ENCODE data around the gene ADAD2. TPM values are rescaled to one million over a fixed set of nuclear protein-coding genes. Genes with fewer than 3 reads are reported as not detected.
A peak's percentile ranks its signal among the peaks of the same experiment; 100 is the strongest.

The ADAD2 gene
- total and polyA plus RNA-seq, 4 donors = 0.20 to 1.3 (median 0.45) TPM

GRCh38 chr16:84229471-84229870 lies 38.5 kb downstream of the ADAD2 start:
- H3K27ac ChIP-seq (ENCODE audit: low read depth, low read length) = no peak overlapping the region
- H3K4me1 ChIP-seq (ENCODE audit: control insufficient read depth, insufficient read depth, low read length) = peaks cover 21% of the 10 kb centered on the region
- 83% methylated on average over 11 of the region's 11 CpGs for WGBS (ENCODE audit: insufficient coverage)
- DNase-seq (ENCODE audit: low read depth in 4 of 6, low spot score in 6 of 6) = no peak
- no peaks in the 10 kb centered on the region for H3K36me3 ChIP-seq (ENCODE audit: control insufficient read depth, insufficient read depth, low read length)
- no peak overlapping the region for H3K4me3 ChIP-seq (ENCODE audit: low read depth, low read length)
- H3K27me3 ChIP-seq (ENCODE audit: control insufficient read depth, insufficient read depth, low read length) = no peaks in the 10 kb centered on the region
- H3K9me3 ChIP-seq (ENCODE audit: control insufficient read depth, insufficient read depth, low read length) = no peaks in the 10 kb centered on the region

GRCh38 chr16:84232060-84232459 lies 41.1 kb downstream of the ADAD2 start:
- H3K36me3 ChIP-seq (ENCODE audit: control insufficient read depth, insufficient read depth, low read length) = no peaks in the 10 kb centered on the region
- no peaks in the 10 kb centered on the region for H3K9me3 ChIP-seq (ENCODE audit: control insufficient read depth, insufficient read depth, low read length)
- 95% methylated on average over 3 of the region's 5 CpGs for WGBS (ENCODE audit: insufficient coverage)
- H3K27ac ChIP-seq (ENCODE audit: low read depth, low read length) = no peak overlapping the region
- DNase-seq (ENCODE audit: low read depth in 4 of 6, low spot score in 6 of 6) = no peak
- H3K4me3 ChIP-seq (ENCODE audit: low read depth, low read length) = no peak overlapping the region
- no peaks in the 10 kb centered on the region for H3K27me3 ChIP-seq (ENCODE audit: control insufficient read depth, insufficient read depth, low read length)
- H3K4me1 ChIP-seq (ENCODE audit: control insufficient read depth, insufficient read depth, low read length) = peaks cover 34% of the 10 kb centered on the region

DNA sequence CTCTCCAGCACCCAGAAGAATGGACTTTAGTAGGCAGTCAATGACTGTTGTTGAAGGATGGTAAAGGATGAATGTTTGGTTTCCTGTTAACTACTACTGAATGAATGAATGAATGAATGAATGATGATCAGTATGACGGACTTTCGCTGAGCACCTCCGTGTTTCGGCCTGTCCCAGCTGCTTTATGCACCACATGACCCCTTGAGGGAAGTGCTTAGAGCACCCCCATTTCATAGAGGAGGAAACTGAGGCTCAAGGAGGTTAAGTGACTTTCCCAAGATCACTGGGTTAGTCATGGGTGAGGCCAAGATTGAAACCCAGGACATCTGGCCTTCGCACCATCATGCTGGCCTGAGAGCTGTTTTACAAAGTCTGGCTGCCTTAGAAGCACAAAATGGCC lies 42.0 kb downstream of the ADAD2 start:
- WGBS (ENCODE audit: insufficient coverage) = 95% methylated on average over 5 of the region's 5 CpGs
- H3K27ac ChIP-seq (ENCODE audit: low read depth, low read length) = no peak overlapping the region

GRCh38 chr16:84233748-84234147 lies 42.8 kb downstream of the ADAD2 start:
- DNase-seq (ENCODE audit: low read depth in 4 of 6, low spot score in 6 of 6) = no peak
- H3K9me3 ChIP-seq (ENCODE audit: control insufficient read depth, insufficient read depth, low read length) = no peaks in the 10 kb centered on the region
- no peaks in the 10 kb centered on the region for H3K36me3 ChIP-seq (ENCODE audit: control insufficient read depth, insufficient read depth, low read length)
- no peak overlapping the region for H3K4me3 ChIP-seq (ENCODE audit: low read depth, low read length)
- 91% methylated on average over 8 of the region's 9 CpGs for WGBS (ENCODE audit: insufficient coverage)
- no peak overlapping the region for H3K27ac ChIP-seq (ENCODE audit: low read depth, low read length)
- H3K27me3 ChIP-seq (ENCODE audit: control insufficient read depth, insufficient read depth, low read length) = no peaks in the 10 kb centered on the region
- H3K4me1 ChIP-seq (ENCODE audit: control insufficient read depth, insufficient read depth, low read length) = peaks cover 24% of the 10 kb centered on the region

More for the DNA sequence above, 42.0 kb downstream of the ADAD2 start:
- no peaks in the 10 kb centered on the region for H3K27me3 ChIP-seq (ENCODE audit: control insufficient read depth, insufficient read depth, low read length)
- H3K9me3 ChIP-seq (ENCODE audit: control insufficient read depth, insufficient read depth, low read length) = no peaks in the 10 kb centered on the region
- peaks cover 31% of the 10 kb centered on the region for H3K4me1 ChIP-seq (ENCODE audit: control insufficient read depth, insufficient read depth, low read length)
- H3K4me3 ChIP-seq (ENCODE audit: low read depth, low read length) = no peak overlapping the region
- no peaks in the 10 kb centered on the region for H3K36me3 ChIP-seq (ENCODE audit: control insufficient read depth, insufficient read depth, low read length)
- DNase-seq (ENCODE audit: low read depth in 4 of 6, low spot score in 6 of 6) = no peak

DNA sequence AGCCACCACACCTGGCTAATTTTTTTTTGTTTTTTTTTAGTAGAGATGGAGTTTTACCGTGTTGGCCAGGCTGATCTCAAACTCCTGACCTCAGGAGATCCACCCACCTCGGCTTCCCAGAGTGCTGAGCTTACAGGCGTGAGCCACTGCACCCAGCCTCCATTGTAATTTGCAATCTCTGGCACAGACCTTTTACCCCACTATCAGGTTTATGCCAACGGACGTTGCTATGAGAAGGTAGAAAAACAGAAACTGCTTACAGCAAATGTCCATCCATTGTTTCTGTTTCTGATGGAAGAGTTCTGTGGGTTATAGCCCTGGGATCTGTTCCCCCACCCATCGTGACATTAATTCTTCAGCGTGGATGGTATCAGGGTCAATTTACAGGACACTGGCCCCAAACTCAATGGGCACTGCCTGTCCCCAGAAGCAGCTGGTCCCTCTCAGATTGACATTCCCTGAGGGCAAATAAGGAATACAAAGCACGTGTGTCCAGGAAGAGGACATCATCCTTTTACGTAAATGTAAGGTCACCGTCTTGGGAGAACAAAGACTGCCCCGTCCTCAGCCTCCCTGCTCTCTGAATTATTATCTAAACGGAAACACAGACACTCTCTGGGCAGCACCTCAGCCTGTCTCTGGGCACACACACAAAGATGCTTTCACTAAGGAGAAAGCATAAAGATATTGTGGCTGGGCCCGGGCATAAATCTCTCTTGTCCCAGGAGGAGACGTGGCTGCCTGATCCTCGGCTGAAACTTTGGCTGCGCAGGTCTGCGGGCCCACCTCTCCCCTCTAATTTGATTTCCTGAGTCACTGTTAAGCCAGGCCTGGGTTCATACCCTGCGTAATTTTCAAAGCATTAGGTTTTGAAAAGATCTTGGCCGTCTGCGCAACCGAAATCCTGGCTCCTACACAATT lies 43.6 kb downstream of the ADAD2 start:
- peak in 2 of 6 donors; percentile 35 to 65 for DNase-seq (ENCODE audit: low read depth in 4 of 6, low spot score in 6 of 6)
- WGBS (ENCODE audit: insufficient coverage) = 27% methylated on average over 11 of the region's 21 CpGs
- Histone ChIP-seq H3K9me3 (ENCODE audit: control insufficient read depth, insufficient read depth, low read length) (no peaks in the 10 kb centered on the region), H3K4me1 (ENCODE audit: control insufficient read depth, insufficient read depth, low read length) (peaks cover 25% of the 10 kb centered on the region), H3K27me3 (ENCODE audit: control insufficient read depth, insufficient read depth, low read length) (no peaks in the 10 kb centered on the region), H3K27ac (ENCODE audit: low read depth, low read length) (no peak overlapping the region), H3K4me3 (ENCODE audit: low read depth, low read length) (no peak overlapping the region), H3K36me3 (ENCODE audit: control insufficient read depth, insufficient read depth, low read length) (no peaks in the 10 kb centered on the region)

DNA sequence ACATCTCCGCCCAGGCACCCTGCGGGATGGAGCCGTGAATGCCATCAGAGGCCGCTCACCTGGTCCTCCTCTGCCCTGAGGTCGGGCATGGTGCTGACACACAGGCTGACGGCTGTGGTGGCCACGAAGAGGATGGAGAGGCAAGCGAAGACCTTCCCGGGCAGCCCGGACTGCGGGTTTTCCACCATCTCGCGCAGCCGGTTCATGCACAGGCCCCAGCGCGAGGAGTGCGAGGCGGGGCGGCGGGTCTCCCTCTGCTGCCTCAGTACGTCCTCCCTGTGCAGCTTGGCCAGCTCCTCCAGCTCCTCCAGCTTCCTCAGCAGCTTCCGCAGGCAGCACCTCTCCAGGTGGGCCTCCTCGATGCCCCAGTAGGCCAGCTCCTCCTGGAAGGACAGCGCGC lies 45.7 kb downstream of the ADAD2 start:
- H3K4me3 ChIP-seq (ENCODE audit: low read depth, low read length) = no peak overlapping the region
- DNase-seq (ENCODE audit: low read depth in 4 of 6, low spot score in 6 of 6) = no peak
- WGBS (ENCODE audit: insufficient coverage) = 93% methylated on average over 24 of the region's 25 CpGs

GRCh38 chr16:84237994-84238750 lies 47.2 kb downstream of the ADAD2 start:
- Histone ChIP-seq H3K4me3 (ENCODE audit: low read depth, low read length) (no peak overlapping the region), H3K9me3 (ENCODE audit: control insufficient read depth, insufficient read depth, low read length) (no peaks in the 10 kb centered on the region), H3K27me3 (ENCODE audit: control insufficient read depth, insufficient read depth, low read length) (no peaks in the 10 kb centered on the region), H3K27ac (ENCODE audit: low read depth, low read length) (no peak overlapping the region), H3K4me1 (ENCODE audit: control insufficient read depth, insufficient read depth, low read length) (peaks cover 29% of the 10 kb centered on the region), H3K36me3 (ENCODE audit: control insufficient read depth, insufficient read depth, low read length) (no peaks in the 10 kb centered on the region)
- WGBS (ENCODE audit: insufficient coverage) = 94% methylated on average over 15 of the region's 17 CpGs
- no peak for DNase-seq (ENCODE audit: low read depth in 4 of 6, low spot score in 6 of 6)

More for the DNA sequence above, 45.7 kb downstream of the ADAD2 start:
- Histone ChIP-seq H3K36me3 (ENCODE audit: control insufficient read depth, insufficient read depth, low read length) (no peaks in the 10 kb centered on the region), H3K27me3 (ENCODE audit: control insufficient read depth, insufficient read depth, low read length) (no peaks in the 10 kb centered on the region), H3K4me1 (ENCODE audit: control insufficient read depth, insufficient read depth, low read length) (peaks cover 29% of the 10 kb centered on the region), H3K9me3 (ENCODE audit: control insufficient read depth, insufficient read depth, low read length) (no peaks in the 10 kb centered on the region), H3K27ac (ENCODE audit: low read depth, low read length) (no peak overlapping the region)

DNA sequence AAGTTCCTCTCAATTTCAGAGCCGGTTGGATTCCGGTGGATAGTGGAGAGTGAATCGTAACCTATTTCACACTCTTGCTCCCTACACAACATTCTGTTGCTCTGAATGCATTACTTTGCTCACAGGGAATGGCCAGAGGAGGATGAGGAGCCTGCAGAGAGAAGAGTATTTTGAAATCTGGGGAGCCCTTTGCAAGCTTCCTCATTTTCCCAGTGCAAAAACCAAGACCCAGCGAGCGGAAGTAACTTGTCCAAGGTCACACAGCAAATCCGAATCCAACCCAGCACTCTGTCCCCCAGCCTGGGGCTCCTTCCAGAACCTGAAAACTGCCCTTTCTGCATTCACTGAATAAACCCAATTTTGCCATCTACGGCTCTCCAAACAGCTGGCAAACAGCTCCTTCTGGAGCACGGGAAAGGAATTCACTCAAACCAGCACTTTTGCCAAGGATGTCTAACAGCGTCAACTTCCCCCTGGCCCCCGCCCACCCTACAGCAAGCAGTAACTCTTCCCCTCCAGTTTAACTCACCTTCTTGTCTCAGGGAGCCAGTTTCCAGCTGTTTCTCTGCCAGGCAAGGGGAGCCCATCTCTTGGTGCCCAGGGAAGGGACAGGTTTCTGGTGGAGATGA lies 48.3 kb downstream of the ADAD2 start:
- H3K27me3 ChIP-seq (ENCODE audit: control insufficient read depth, insufficient read depth, low read length) = no peaks in the 10 kb centered on the region
- H3K4me1 ChIP-seq (ENCODE audit: control insufficient read depth, insufficient read depth, low read length) = peaks cover 28% of the 10 kb centered on the region
- peak in 1 of 6 donors; percentile 44 for DNase-seq (ENCODE audit: low read depth in 4 of 6, low spot score in 6 of 6)
- WGBS (ENCODE audit: insufficient coverage) = 35% methylated on average over 7 of the region's 10 CpGs
- no peak overlapping the region for H3K4me3 ChIP-seq (ENCODE audit: low read depth, low read length)
- H3K27ac ChIP-seq (ENCODE audit: low read depth, low read length) = no peak overlapping the region
- H3K9me3 ChIP-seq (ENCODE audit: control insufficient read depth, insufficient read depth, low read length) = no peaks in the 10 kb centered on the region
- H3K36me3 ChIP-seq (ENCODE audit: control insufficient read depth, insufficient read depth, low read length) = no peaks in the 10 kb centered on the region

GRCh38 chr16:84239909-84240308 lies 49.0 kb downstream of the ADAD2 start, which contains the start of gene KCNG4:
KCNG4 (minus strand) TSS chr16:84240012; CDS start chr16:84237485, 2,527 bp downstream.
- peak in 1 of 6 donors; percentile 47 for DNase-seq (ENCODE audit: low read depth in 4 of 6, low spot score in 6 of 6)
- Histone ChIP-seq H3K9me3 (ENCODE audit: control insufficient read depth, insufficient read depth, low read length) (no peaks in the 10 kb centered on the region), H3K4me3 (ENCODE audit: low read depth, low read length) (no peak within 1 kb of the TSS), H3K4me1 (ENCODE audit: control insufficient read depth, insufficient read depth, low read length) (peaks cover 21% of the 10 kb centered on the region), H3K36me3 (ENCODE audit: control insufficient read depth, insufficient read depth, low read length) (no peaks in the 10 kb centered on the region), H3K27ac (ENCODE audit: low read depth, low read length) (no peak within 1 kb of the TSS), H3K27me3 (ENCODE audit: control insufficient read depth, insufficient read depth, low read length) (no peaks in the 10 kb centered on the region)
- 55% methylated on average over 4 of the region's 7 CpGs for WGBS (ENCODE audit: insufficient coverage)
